ENCODE data around the gene IGHMBP2.

IGHMBP2 gene

DNA sequence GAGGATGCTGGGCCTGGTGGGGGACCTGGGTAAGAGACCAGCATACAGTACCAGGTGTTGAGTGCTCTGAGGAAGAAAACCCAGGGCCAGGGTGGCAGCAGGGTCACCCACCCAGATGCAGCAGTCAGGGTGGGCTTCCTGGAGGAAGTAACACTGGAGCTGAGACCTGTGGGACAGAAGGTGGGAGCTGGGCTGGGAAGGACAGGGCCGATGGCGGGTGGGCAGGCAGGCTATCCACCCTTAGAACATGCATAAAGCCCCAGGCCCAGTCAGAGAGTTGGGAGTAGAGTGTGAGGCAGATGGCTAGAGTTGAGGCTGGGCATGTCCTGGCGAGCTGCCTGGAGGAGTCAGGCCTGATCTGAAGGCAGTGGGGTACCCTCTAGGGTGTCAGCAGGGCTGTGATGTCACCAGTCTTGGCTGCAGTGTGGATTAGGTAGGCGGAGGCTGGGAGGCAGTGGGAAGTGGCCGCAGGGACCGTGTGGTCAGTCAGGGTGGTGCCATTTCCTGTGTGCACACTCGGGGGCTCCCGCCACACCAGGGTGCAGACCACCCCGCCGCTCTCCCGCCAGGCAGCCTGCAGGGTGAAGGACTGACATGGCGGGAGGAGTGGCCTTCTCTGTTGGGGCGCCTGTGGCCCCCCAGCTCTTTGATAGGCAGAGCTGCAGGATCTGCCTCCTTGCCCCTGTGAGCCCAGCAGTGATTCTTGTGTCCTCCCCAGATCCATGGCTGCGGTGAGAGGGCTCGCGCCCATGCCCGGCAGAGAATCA is 35.3 kb downstream of the IGHMBP2 start:
- no peak overlapping the region for H3K4me3 Mint-ChIP-seq
- H3K27me3 Mint-ChIP-seq, result no peaks in the 10 kb centered on the region
- peaks cover 2% of the 10 kb centered on the region for H3K36me3 Mint-ChIP-seq
- no peaks in the 10 kb centered on the region for H3K9me3 Mint-ChIP-seq
- no peaks in the 10 kb centered on the region for H3K4me1 Mint-ChIP-seq
- no peak overlapping the region for H3K27ac Mint-ChIP-seq

DNA sequence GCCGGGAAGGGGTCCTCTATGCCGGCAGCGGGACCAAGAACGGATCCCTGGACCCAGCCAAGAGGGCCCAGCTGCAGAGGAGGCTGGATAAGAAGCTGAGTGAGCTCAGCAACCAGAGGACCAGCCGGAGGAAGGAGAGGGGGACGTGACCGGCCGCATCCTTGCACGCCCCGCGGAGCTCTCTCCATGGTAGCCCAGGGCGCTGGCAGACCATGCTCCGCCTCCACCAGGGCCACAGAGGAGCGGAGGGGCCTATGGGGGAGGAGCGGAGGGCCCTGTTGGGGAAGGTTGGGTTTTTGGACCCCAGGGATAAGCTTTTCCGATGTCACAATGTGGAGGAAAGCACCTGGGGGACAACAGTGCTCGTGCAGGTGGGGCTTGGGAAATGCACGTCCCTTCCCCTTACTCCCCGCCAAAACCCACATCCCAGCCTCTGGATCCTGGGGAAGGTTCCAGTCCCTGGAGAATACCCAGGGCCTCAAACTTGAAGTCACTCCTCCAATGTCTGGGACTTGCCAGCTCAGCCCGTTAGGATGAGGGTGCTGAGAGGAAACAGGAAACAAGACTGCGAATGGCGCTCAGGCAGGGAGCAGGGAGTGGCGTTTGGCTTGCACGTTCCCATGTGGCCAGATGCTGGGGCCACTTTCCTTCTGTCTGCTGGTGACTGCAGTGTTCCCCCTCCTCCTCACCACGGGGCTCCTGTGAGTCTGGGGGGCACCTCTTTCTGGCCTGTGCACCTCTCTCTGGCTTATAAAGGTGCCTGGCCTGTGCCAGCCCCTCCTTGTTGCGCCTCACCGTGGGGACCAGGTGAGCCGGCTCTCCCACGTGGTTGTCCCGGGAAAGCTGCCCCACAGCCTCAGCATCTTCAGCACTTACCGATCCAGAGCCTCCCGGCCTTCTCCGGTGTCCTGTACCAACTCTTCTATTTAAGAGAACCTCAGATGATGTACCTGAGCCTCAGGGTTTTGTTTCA is 36.2 kb downstream of the IGHMBP2 start:
- Mint-ChIP-seq H3K9me3 (no peaks in the 10 kb centered on the region), H3K36me3 (peaks cover 2% of the 10 kb centered on the region), H3K27ac (no peak overlapping the region), H3K4me1 (no peaks in the 10 kb centered on the region), H3K27me3 (no peaks in the 10 kb centered on the region), H3K4me3 (no peak overlapping the region)

DNA sequence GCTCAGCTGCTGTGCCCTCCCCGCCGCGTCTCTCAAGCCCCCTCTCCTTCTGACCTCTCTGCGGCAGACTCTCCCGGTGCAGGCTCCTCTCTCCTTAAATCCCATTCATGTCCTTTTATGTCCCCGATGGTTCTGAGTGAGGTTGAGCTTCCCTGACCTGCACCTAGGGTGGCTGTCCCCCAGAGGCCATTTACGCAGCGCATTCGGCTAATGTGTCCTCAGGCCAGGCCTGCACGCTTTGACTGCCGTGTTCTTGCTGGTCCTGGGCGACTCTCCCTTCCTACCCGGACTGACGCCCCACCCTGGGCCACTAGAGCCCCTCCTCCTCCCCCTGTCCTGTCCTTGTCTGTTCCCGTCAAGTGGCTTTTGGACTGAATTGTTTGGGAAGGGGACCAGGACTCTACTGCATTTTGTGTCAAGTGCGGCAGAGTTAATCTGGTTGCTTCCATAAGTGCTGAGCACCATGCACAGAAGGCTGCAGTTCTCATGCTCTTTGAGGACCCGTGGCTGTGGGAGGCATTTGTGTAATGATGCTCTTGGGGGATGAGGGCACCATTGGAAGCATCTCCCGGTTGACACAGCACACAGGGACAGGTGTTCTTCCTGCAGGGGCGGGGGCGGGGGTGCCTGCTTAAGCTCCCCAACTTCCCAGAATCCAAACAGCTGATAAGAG is 37.1 kb downstream of the IGHMBP2 start:
- Mint-ChIP-seq H3K36me3 (peaks cover 2% of the 10 kb centered on the region), H3K27me3 (no peaks in the 10 kb centered on the region), H3K4me3 (no peak overlapping the region), H3K9me3 (no peaks in the 10 kb centered on the region), H3K27ac (no peak overlapping the region), H3K4me1 (no peaks in the 10 kb centered on the region)

DNA sequence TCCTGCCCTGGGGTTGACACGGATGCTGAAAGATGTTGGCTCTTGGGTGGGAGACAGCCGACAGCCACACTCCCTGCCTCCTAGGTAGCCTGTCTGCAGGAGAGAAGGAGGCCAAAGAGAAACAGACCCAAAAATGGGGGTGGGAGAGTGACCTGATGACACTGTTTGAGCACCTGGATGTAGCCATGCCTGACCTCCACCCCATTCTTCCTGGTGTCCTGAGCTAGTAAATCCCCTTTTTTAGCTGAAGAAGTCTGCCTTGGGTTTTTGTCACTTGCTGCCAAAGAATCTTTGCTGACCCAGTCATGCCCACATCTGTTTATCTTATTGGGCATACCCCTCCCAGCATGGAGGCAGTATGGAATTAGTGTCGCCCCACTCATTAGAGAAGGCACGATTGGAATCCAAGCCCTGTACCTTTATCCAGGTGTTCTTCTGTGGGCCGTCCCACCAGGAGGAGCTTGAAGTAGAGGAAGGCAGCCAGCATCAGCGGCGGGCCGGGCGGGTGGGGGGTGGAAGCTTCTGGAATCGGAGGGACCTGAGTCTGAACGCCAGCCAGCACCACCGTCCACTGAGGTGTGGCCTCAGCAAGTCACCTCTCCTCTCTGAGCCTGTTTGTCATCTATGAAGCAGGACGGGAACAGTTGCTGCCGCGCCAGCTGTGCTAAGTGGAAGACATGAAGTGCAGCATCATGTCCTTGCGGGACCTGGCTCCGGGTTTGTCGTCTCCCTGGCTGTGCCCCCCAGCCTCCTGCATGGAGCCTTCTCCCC is 37.8 kb downstream of the IGHMBP2 start:
- no peak overlapping the region for H3K27ac Mint-ChIP-seq
- H3K9me3 Mint-ChIP-seq, result no peaks in the 10 kb centered on the region
- H3K4me1 Mint-ChIP-seq, result no peaks in the 10 kb centered on the region
- no peaks in the 10 kb centered on the region for H3K27me3 Mint-ChIP-seq
- no peak overlapping the region for H3K4me3 Mint-ChIP-seq
- H3K36me3 Mint-ChIP-seq, result peaks cover 2% of the 10 kb centered on the region

DNA sequence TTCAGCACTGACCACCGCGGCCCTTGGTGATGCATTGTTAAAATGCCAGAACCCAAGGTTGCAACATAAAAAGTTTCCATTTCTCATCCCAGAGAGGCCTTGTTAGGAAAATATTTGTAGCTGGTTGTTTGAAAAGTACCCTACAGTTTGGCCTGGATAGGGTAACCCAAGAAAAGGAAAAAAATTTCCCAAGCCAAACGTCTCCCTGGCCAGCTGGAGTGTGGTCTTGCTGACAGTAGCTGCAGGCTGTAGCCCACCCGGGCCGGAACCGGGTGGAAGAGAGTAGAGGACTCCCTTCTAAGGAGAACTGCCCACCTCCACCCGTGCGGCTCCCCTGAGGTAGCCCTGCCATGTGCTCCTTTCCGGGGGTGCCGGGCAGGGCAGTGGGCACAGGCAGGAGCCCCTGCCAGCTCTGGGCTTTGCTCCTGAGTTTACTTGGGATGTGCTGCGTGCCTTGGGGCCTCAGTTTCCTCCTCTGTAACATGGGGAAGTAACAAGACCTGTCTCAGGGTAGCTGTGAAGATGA is 38.5 kb downstream of the IGHMBP2 start:
- Mint-ChIP-seq H3K27ac (no peak overlapping the region), H3K36me3 (peaks cover 2% of the 10 kb centered on the region), H3K27me3 (no peaks in the 10 kb centered on the region)

DNA sequence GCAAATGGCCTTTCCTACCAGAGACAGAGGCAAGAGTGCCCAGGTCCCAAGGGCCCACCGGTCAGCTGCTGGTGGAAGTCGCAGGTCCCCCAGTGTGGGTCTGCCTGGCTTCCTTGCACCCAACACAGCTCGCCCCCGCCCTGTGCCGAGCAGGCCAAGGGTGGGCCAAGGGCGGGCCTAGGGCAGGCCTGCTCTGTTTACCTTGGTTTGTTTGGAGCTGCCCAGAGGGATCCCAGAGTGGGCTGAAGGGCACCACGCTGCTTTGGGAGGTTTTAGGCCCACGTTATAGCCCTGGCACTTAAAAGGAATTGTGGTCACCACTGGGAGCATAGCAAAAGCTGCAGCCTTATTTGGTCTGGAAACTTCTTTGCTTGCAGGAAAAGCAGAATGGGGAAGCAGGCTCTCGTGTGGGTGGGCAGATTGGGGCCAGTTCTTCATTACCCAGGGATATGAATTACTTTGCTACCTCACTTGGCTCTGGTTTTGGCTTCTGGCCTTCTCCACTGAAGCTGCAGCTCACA is 39.1 kb downstream of the IGHMBP2 start:
- Mint-ChIP-seq H3K9me3 (no peaks in the 10 kb centered on the region), H3K36me3 (peaks cover 2% of the 10 kb centered on the region), H3K27me3 (no peaks in the 10 kb centered on the region), H3K4me3 (no peak overlapping the region), H3K4me1 (no peaks in the 10 kb centered on the region), H3K27ac (no peak overlapping the region)

More for the DNA sequence above, 38.5 kb downstream of the IGHMBP2 start:
- Mint-ChIP-seq H3K4me1 (no peaks in the 10 kb centered on the region), H3K4me3 (no peak overlapping the region), H3K9me3 (no peaks in the 10 kb centered on the region)

DNA sequence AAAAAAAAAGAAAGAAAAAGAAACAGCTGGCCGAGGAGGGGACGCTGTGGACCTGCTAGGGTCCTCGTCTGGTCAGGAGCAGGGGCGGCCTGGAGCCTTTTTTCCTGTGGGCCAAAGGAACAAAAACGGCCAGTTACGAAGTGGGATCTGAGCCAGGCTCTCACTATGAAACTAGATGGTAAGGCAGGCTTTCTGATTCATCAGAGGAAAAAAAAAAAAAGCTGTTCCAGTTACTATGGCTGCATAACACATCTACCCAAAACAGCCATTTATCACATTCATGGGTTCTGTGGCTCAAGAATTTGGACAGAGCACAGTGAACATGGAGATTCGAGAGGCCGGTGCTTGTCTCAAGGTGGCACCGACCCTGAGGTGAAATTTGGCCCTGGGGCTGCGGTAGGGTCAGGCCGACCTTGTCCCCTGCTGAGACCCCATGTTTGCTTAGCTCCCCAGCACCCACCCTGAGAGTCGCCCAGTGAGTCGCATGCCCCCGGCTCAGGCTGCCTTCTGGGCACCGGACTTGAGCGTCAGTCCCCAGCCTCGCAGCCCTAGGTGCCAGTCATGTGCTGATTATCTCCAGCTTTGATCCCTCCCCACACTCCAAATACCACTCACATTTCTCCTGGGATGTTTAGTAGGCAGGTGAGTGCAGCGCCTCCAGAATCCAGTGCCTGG is 42.9 kb downstream of the IGHMBP2 start:
- Mint-ChIP-seq H3K9me3 (no peaks in the 10 kb centered on the region), H3K27me3 (no peaks in the 10 kb centered on the region), H3K4me1 (no peaks in the 10 kb centered on the region), H3K36me3 (no peaks in the 10 kb centered on the region), H3K4me3 (no peak overlapping the region), H3K27ac (no peak overlapping the region)

DNA sequence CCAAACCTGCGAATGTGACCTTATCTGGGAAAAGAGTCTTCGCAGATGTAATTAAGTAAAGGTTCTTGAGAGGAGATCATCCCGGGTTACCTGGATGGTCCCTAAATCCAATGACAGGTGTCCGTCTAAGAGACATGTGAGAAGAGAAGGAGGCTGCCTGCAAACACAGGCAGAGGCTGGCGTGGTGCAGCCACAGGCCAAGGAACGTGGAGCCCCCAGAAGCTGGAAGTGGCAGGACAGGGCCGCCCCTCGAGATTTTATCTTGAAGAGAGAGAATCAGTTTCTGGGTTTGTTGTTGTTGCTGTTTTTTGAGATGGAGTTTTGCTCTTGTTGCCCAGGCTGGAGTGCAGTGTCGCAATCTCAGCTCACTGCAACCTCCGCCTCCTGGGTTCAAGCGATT is 43.5 kb downstream of the IGHMBP2 start:
- Mint-ChIP-seq H3K27me3 (no peaks in the 10 kb centered on the region), H3K4me1 (no peaks in the 10 kb centered on the region), H3K9me3 (no peaks in the 10 kb centered on the region), H3K4me3 (no peak overlapping the region), H3K36me3 (no peaks in the 10 kb centered on the region), H3K27ac (no peak overlapping the region)

DNA sequence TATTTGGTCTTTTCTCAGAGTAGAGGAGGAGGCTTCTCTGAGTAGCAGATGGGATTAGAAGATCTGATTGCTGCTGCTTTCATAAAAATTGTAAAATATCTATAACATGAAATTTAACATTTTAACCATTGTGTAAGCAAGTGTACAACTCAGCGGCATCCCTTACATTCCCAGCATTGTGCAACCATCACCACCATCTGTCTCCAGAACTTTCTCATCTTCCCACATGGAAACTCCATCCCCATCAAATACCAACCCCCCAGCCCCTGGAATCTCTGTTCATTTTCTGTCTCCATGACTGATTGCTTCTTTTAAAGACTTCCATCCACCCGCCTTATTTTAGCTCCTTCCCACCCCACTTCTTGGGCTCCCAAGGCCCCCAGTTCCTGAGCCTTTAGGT is 44.8 kb downstream of the IGHMBP2 start:
- H3K27ac Mint-ChIP-seq, result no peak overlapping the region
- no peaks in the 10 kb centered on the region for H3K27me3 Mint-ChIP-seq
- no peaks in the 10 kb centered on the region for H3K36me3 Mint-ChIP-seq
- no peaks in the 10 kb centered on the region for H3K9me3 Mint-ChIP-seq
- H3K4me1 Mint-ChIP-seq, result no peaks in the 10 kb centered on the region
- H3K4me3 Mint-ChIP-seq, result no peak overlapping the region

DNA sequence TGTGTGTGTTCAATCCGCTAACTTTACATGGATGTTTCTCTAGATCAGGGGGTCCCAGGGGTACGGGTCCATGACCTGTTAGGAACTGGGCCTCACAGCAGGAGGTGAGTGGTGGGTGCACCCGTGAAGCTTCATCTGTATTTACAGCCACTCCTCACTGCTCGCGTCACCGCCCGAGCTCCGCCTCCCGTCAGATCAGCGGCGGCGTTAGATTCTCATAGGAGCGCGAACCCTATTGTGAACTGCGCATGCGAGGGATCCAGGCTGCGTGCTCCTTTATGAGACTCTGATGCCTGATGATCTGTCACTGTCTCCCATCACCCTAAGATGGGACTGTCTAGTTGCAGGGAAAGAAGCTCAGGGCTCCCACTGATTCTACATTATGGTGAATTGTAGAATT is 45.2 kb downstream of the IGHMBP2 start:
- no peak overlapping the region for H3K4me3 Mint-ChIP-seq
- no peaks in the 10 kb centered on the region for H3K9me3 Mint-ChIP-seq
- H3K27me3 Mint-ChIP-seq, result no peaks in the 10 kb centered on the region
- no peaks in the 10 kb centered on the region for H3K4me1 Mint-ChIP-seq
- no peaks in the 10 kb centered on the region for H3K36me3 Mint-ChIP-seq
- no peak overlapping the region for H3K27ac Mint-ChIP-seq

DNA sequence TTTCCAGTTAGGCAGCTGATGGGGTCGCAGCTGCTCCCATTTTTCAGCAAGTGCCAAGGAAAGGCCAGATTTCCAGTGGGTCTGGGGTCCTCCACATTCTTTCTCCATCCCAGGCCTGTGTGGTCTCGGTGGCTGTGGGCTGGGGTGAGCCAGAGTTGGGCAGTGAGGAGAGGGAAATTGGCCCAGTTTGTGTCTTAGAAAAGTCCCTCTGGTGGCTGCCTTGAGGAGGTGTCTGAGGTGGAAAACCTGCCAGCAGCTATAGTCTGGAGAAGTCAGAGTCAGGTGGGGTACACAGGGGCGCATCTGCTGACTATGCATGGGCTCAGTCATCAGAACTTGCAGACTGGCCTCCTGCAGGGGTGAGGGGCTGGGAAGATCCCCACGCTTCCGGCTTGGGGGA is 46.6 kb downstream of the IGHMBP2 start:
- H3K4me3 Mint-ChIP-seq, result no peak overlapping the region
- no peak overlapping the region for H3K27ac Mint-ChIP-seq
- no peaks in the 10 kb centered on the region for H3K27me3 Mint-ChIP-seq
- no peaks in the 10 kb centered on the region for H3K4me1 Mint-ChIP-seq
- H3K9me3 Mint-ChIP-seq, result no peaks in the 10 kb centered on the region
- H3K36me3 Mint-ChIP-seq, result no peaks in the 10 kb centered on the region

DNA sequence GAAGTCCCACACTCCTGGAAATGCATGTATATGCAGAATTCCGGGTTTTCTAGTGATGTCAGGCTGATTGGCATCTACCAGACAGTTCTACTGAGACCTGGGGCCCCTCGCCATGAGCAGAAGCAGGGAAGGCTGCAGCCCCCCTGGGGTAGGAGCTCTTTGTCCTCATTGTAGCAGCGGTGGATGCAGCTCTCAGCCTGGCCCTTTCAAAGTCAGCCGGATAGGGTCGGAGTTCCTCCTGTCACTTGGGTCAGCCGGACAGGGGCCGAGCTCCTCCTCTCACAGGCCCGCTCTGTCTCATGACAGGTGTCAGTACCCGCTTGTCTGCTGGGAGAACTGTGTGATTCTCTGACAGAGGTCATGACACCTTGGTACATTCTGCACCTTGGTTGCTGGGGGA is 47.1 kb downstream of the IGHMBP2 start:
- no peaks in the 10 kb centered on the region for H3K27me3 Mint-ChIP-seq
- no peaks in the 10 kb centered on the region for H3K9me3 Mint-ChIP-seq
- no peaks in the 10 kb centered on the region for H3K36me3 Mint-ChIP-seq
- H3K4me1 Mint-ChIP-seq, result no peaks in the 10 kb centered on the region
- H3K4me3 Mint-ChIP-seq, result no peak overlapping the region
- H3K27ac Mint-ChIP-seq, result no peak overlapping the region

DNA sequence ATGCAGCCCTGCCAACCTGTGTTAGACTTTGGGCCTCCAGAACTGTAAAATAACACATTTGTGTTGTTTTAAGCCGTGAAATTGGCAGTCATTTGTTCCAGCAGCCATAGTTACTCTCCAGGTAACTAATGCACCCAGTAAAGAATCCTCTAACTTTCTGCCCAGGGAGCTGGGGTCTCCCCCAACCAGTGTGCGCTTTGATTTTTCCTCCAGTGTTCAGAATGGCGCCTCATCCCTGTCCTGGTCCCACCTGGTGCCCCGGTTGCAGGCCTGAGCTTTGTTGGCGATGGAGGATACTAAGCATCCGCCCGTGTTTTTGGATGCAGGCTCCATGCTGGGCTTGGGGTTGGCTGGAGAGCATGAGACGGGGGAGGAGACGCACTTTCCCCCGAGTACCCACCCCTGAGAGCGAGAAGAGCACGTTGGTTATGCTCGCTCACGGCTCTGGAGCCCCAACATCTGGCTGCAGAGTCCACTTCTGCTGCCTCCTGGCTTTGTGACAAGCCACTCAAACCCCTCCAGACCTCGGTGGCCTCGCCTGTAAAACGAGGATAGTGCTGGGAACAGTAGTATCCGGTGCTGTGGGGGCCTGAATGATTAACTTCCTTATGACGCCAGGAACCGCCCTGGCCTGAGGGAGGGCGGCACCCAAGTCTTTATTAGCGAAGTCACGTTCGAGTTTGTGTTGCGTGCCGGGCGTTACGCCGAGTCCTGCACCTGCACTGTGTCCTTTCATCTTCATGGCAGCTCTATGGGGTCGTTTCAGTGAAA is 51.3 kb downstream of the IGHMBP2 start:
- H3K9me3 Mint-ChIP-seq, result no peaks in the 10 kb centered on the region
- no peaks in the 10 kb centered on the region for H3K4me1 Mint-ChIP-seq
- H3K27me3 Mint-ChIP-seq, result peaks cover 1% of the 10 kb centered on the region
- no peak overlapping the region for H3K4me3 Mint-ChIP-seq
- H3K36me3 Mint-ChIP-seq, result no peaks in the 10 kb centered on the region
- no peak overlapping the region for H3K27ac Mint-ChIP-seq

DNA sequence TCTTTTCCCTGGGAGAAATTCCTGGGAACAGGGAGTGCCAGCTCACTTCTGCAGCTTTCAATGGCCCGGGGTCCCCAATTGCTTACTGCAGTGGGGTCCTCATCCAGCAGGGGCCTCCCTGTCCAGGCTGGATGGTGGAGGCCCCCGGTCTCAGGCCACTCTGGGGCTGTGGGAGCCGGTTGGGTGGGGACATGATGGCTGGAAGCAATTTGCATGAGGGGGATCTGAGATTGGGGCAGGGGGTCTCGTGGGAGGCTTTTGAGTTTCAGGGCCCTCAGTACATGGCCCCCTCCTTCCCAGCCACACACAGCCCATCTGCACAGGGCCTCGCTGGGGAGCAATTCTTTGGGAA is 51.9 kb downstream of the IGHMBP2 start:
- Mint-ChIP-seq H3K9me3 (no peaks in the 10 kb centered on the region), H3K27me3 (peaks cover 1% of the 10 kb centered on the region), H3K4me3 (no peak overlapping the region), H3K27ac (no peak overlapping the region), H3K4me1 (no peaks in the 10 kb centered on the region), H3K36me3 (no peaks in the 10 kb centered on the region)

Data from activated naive CD4-positive, alpha-beta T cell treated with anti-CD3 and anti-CD28 coated beads, Interleukin-2, amount 50 U/mL, for 24 hours (primary cell).